K562 (cell line): ENCODE data around the gene OR2C1. TPM values are rescaled to one million over a fixed set of nuclear protein-coding genes. Genes with fewer than 3 reads are reported as not detected.

Source experiments
- ATAC-seq: fragments of 200-7000 bp; cut with Tn5 transposase; 3 replicates; pipeline ENCODE4 v1.9.1; 2020; ENCODE audit warnings: moderate library complexity
- BruUV-seq: library from RNA; stranded (reverse); fragments of 400-500 nt; replicated peaks from 2 replicates; lab custom pipeline; 2021; lab: Mats Ljungman, UMichigan
- CTCF ChIA-PET: fragments of 300-600 bp; formaldehyde crosslinking; extraction: SDS; loops from one replicate; lab custom pipeline; 2021; ENCODE audit warnings: low intra/inter-chr PET ratio; lab: Yijun Ruan, JAX
- POLR2A ChIA-PET: fragments of 300-600, 350-650 bp; sonication (Branson Sonifier 250); formaldehyde crosslinking; extraction: SDS; loops from one replicate; lab custom pipeline; 2021; ENCODE audit warnings: antibody characterized with exemption, inconsistent platforms; lab: Yijun Ruan, JAX
- DNase-seq, 4 experiments: peaks; one replicate each; pipeline versions ENCODE4 v3.0.0 to v3.0.0-alpha.2; 2011 to 2018; ENCODE audit warnings: low spot score in 3 of 4, mixed read lengths in 3 of 4; ENCODE audit errors: extremely low read depth in 1 of 4
- FAIRE-seq: peaks from 2 replicates; lab custom pipeline; 2011; peaks lifted over from hg19 to GRCh38; lab: Jason Lieb, UNC
- H2AFZ ChIP-seq: 2 replicates; pipeline ENCODE4 v1.6.0; 2011; ENCODE audit warnings: low read depth, low read length, control low read depth, inconsistent platforms
- H3K27ac ChIP-seq: fragments of 200-600 bp; 3 replicates; pipeline ENCODE4 v1.8.0; 2011; ENCODE audit warnings: low read depth, mild to moderate bottlenecking, control low read depth, inconsistent platforms, low read length, moderate library complexity, mixed read lengths; ENCODE audit errors: extremely low read depth
- H3K27me3 ChIP-seq, 2 experiments: fragments of 300-600 bp in 1 of 2; 2 replicates in 1 of 2; 3 replicates in 1 of 2; pipeline versions ENCODE4 v1.6.0 to v1.8.0; 2011; ENCODE audit warnings: inconsistent platforms in 2 of 2, low read length in 2 of 2, mild to moderate bottlenecking in 1 of 2, mixed read lengths in 1 of 2, moderate library complexity in 1 of 2; ENCODE audit not compliant: control insufficient read depth in 2 of 2, insufficient read depth in 2 of 2
- H3K36me3 ChIP-seq: fragments of 300-600 bp; 3 replicates; pipeline ENCODE4 v1.8.0; 2011; ENCODE audit warnings: mild to moderate bottlenecking, low read length, inconsistent platforms; ENCODE audit not compliant: control insufficient read depth, insufficient read depth
- H3K4me1 ChIP-seq, 2 experiments: fragments of 200-600 bp in 1 of 2; replicated peaks in 1 of 2; 2 replicates in 1 of 2; 3 replicates in 1 of 2; pipeline versions ENCODE4 v1.5.1 to v1.8.0; 2011; ENCODE audit warnings: inconsistent platforms in 2 of 2, low read length in 2 of 2, mild to moderate bottlenecking in 1 of 2, mixed read lengths in 1 of 2, moderate library complexity in 1 of 2; ENCODE audit not compliant: control insufficient read depth in 2 of 2, insufficient read depth in 2 of 2
- H3K4me2 ChIP-seq: 2 replicates; pipeline ENCODE4 v1.6.1; 2011; ENCODE audit warnings: low read length, control low read depth, inconsistent platforms, mixed read lengths; ENCODE audit not compliant: insufficient read depth
- H3K4me3 ChIP-seq: fragments of 200-600 bp; sonication (generic), shearing (Covaris generic); 2 replicates; pipeline ENCODE4 v1.5.1; 2016; ENCODE audit warnings: control low read depth, inconsistent platforms
- H3K79me2 ChIP-seq: fragments of 200-600 bp; 3 replicates; pipeline ENCODE4 v1.8.0; 2011; ENCODE audit warnings: low read length, inconsistent platforms; ENCODE audit not compliant: control insufficient read depth, insufficient read depth
- H3K9ac ChIP-seq, 2 experiments: 2 replicates each; pipeline versions ENCODE4 v1.6.0 to v1.6.1; 2011; ENCODE audit warnings: low read depth in 2 of 2, low read length in 2 of 2, control low read depth in 1 of 2, inconsistent platforms in 1 of 2, mild to moderate bottlenecking in 1 of 2, mixed read lengths in 1 of 2; ENCODE audit not compliant: insufficient read depth in 1 of 2
- H3K9me1 ChIP-seq: one replicate; pipeline ENCODE4 v1.6.0; 2011; ENCODE audit warnings: inconsistent platforms, mild to moderate bottlenecking, low read length, moderate library complexity; ENCODE audit not compliant: control insufficient read depth, insufficient read depth
- H3K9me3 ChIP-seq: replicated peaks from 2 replicates; pipeline ENCODE4 v1.5.1; 2011; ENCODE audit warnings: low read depth, low read length, inconsistent platforms; ENCODE audit not compliant: control insufficient read depth, insufficient read depth
- H4K20me1 ChIP-seq: replicated peaks from 2 replicates; pipeline ENCODE4 v1.6.1; 2011; ENCODE audit warnings: low read length, inconsistent platforms, mixed read lengths; ENCODE audit not compliant: control insufficient read depth, insufficient read depth
- CHD4 ChIP-seq: fragments of 200-600 bp; sonication (generic); IDR thresholded peaks from 3 replicates; pipeline ENCODE4 v1.6.1; 2012; ENCODE audit warnings: low read depth, mild to moderate bottlenecking, mixed read lengths, low read length, inconsistent platforms; ENCODE audit not compliant: insufficient read depth, insufficient replicate concordance, poor library complexity, severe bottlenecking
- CSDE1 ChIP-seq, 2 experiments: fragments of 450-650 bp; IDR thresholded peaks; 2 replicates each; pipeline ENCODE4 v1.6.1; 2016; ENCODE audit warnings: mild to moderate bottlenecking in 1 of 2
- EP400 ChIP-seq: fragments of 450-650 bp; IDR thresholded peaks from 2 replicates; pipeline ENCODE4 v1.6.1; 2017; ENCODE audit warnings: antibody characterized with exemption, mild to moderate bottlenecking, moderate library complexity
- MAFF ChIP-seq: IDR thresholded peaks from 2 replicates; pipeline ENCODE4 v1.6.1; 2012; ENCODE audit warnings: low read length, improper control_type of control experiment
- MYBL2 ChIP-seq, 2 experiments: fragments of 450-650 bp in 1 of 2; sonication (generic) in 1 of 2; formaldehyde crosslinking in 1 of 2; IDR thresholded peaks; 2 replicates each; pipeline versions ENCODE4 v1.6.1 to v1.8.1; 2017 to 2022; ENCODE audit warnings: borderline replicate concordance in 1 of 2, inconsistent platforms in 1 of 2, low read depth in 1 of 2, mild to moderate bottlenecking in 1 of 2, missing genetic modification reagents in 1 of 2, moderate library complexity in 1 of 2
- SAP30 ChIP-seq: fragments of 200-600 bp; sonication (generic); IDR thresholded peaks from 2 replicates; pipeline ENCODE4 v1.6.1; 2012; ENCODE audit warnings: borderline replicate concordance, low read depth, mild to moderate bottlenecking, moderate library complexity, low read length, control low read depth, inconsistent platforms; ENCODE audit not compliant: insufficient read depth, poor library complexity, severe bottlenecking
- SRSF9 ChIP-seq: fragments of 200-400 bp; formaldehyde crosslinking; IDR thresholded peaks from 2 replicates; pipeline ENCODE4 v1.6.1; 2017; ENCODE audit warnings: low read depth, low read length, borderline replicate concordance
- TSC22D4 ChIP-seq: fragments of 450-650 bp; IDR thresholded peaks from 2 replicates; pipeline ENCODE4 v1.6.1; 2016; ENCODE audit warnings: missing genetic modification characterization, missing biosample characterization, control low read depth
- ZNF444 ChIP-seq: fragments of 250-450 bp; sonication (Bioruptor Pico); IDR thresholded peaks from 2 replicates; pipeline ENCODE4 v1.4.0; 2020; ENCODE audit warnings: mild to moderate bottlenecking, moderate library complexity
- ZNF717 ChIP-seq: fragments of 250-450 bp; sonication (Bioruptor Pico); IDR thresholded peaks from 2 replicates; pipeline ENCODE4 v1.5.0; 2021
- WGBS: fragments of 100-300 bp; shearing (Covaris generic); methylation state at CpG from one replicate; pipeline ENCODE4 v1.1.6; 2016; ENCODE audit warnings: low coverage, mixed read lengths; ENCODE audit not compliant: insufficient coverage; ENCODE audit errors: missing lambda C conversion rate; 5-methylcytosine and 5-hydroxymethylcytosine counted together
- in situ Hi-C: fragments of 300-500 bp; cut with MboI; formaldehyde crosslinking; loops from 4 replicates; pipeline ENCODE4 v1.15.0; 2018; ENCODE audit warnings: inconsistent platforms, mixed read lengths
- intact Hi-C: fragments of 100-400 bp; cut with micrococcal nuclease; formaldehyde crosslinking; loops from 2 replicates; pipeline ENCODE4 v1.14.2; 2022
- polyA plus RNA-seq, 8 experiments: library from polyadenylated mRNA; depleted of rRNA in 4 of 8; stranded (reverse) in 5 of 8; unstranded in 3 of 8; fragments of >200 nt; fragmentation: Nextera tagmentation in 2 of 8; fragmentation: Illumina TruSeq in 1 of 8; extraction: Ambion mirVana in 2 of 8; extraction: Trizol in 1 of 8; gene quantifications; 2 replicates each; pipeline versions ENCODE4 v1.2.1 to v1.2.3, GENCODE V29; 2011 to 2014; ENCODE audit warnings: inconsistent platforms in 1 of 8, missing spikeins in 1 of 8
- total RNA-seq, 7 experiments: library from RNA; depleted of rRNA in 6 of 7; stranded (reverse); fragments of >200 nt in 6 of 7; fragmentation: Illumina TruSeq in 2 of 7; extraction: Trizol in 2 of 7; gene quantifications; 2 replicates each; pipeline versions ENCODE4 v1.2.1 to v1.2.3, GENCODE V29; 2011 to 2021; ENCODE audit warnings: low replicate concordance in 1 of 7
- TF ChIP-seq, protein P1 (sequence below): fragments of 450-650 bp; formaldehyde crosslinking; IDR thresholded peaks from 2 replicates; pipeline ENCODE4 v1.4.0; 2020; ENCODE audit warnings: mild to moderate bottlenecking, mixed read lengths
- TF ChIP-seq, protein P2 (sequence below): sonication (generic); IDR thresholded peaks from 2 replicates; pipeline ENCODE4 v1.6.1; 2016
- TF ChIP-seq, protein P3 (sequence below): fragments of 250-450 bp; sonication (Bioruptor Pico); IDR thresholded peaks from 2 replicates; pipeline ENCODE4 v1.5.0; 2021; ENCODE audit warnings: mild to moderate bottlenecking, borderline replicate concordance

OR2C1 gene
- total and polyA plus RNA-seq, 9 of the 15 experiments (the other 6 are each of a cell fraction or from before 2014, with no cell fraction given): not detected

DNA sequence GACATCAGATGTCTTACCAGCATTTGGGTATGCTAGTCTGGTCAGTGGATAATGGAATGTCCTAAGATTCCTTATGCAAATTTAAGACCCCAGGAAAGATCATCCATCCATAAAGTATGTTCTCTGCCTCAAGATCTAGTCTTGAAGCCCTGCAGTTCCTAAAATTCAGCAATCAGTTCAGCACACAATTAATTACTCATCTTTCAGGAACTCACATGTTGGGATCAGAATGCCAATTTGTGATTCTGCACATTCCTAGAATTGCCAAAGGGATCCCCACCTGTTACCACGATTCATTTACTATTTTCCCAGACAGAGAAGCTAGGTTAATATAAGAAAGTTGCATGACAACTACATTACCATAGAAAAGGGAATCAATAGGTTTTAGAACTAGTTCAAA lies 3.2 kb downstream of the OR2C1 start:
- H3K4me2 ChIP-seq: no peak overlapping the region
- H3K9me1 ChIP-seq: no peaks in the 10 kb centered on the region
- ChIA-PET POLR2A (interaction anchor here (0.7 kb wide), 1 partner anchor 108 kb away, joined by 3 read pairs; no protein-coding TSS in a partner anchor), CTCF (no interaction called here)
- no peak for DNase-seq
- in situ Hi-C loops: no loop called here
- no peaks in the 10 kb centered on the region for H3K79me2 ChIP-seq
- no peak overlapping the region for H3K4me3 ChIP-seq
- no peak overlapping the region for H3K9ac ChIP-seq
- H3K36me3 ChIP-seq: no peaks in the 10 kb centered on the region
- no peaks in the 10 kb centered on the region for H4K20me1 ChIP-seq
- H3K27ac ChIP-seq: no peak overlapping the region
- ATAC-seq: no peak
- H2AFZ ChIP-seq: no peak overlapping the region
- intact Hi-C loops: no loop called here
- H3K9me3 ChIP-seq: no peaks in the 10 kb centered on the region; the same call in 1 of the 2 replicates
- H3K4me1 ChIP-seq: 0 out of 5 replicates have a peak, but pooled peaks cover 0 to 4% of the 10 kb centered on the region in 2 experiments
- FAIRE-seq: no peak
- peaks cover 8 to 29% of the 10 kb centered on the region in 2 experiments for H3K27me3 ChIP-seq
- 0% methylated on average over 1 of the region's 1 CpG for WGBS
- BruUV-seq: no TSS peak
- TF ChIP-seq ZNF444 (no peak), CHD4 (no peak), SAP30 (no peak), TSC22D4 (tag) (no peak), EP400 (no peak), SRSF9 (no peak), MAFF (no peak), ZNF717 (CRISPR knock-in tag) (no peak), CSDE1 (IDR thresholded peaks at IDR 0.05) (no peak), MYBL2 (IDR thresholded peaks at IDR 0.05; ENCODE audit: low read depth) (no peak), MYBL2 (CRISPR knock-in tag; IDR thresholded peaks at IDR 0.05; ENCODE audit: borderline replicate concordance) (no peak)
- TF ChIP-seq, protein P1, sequence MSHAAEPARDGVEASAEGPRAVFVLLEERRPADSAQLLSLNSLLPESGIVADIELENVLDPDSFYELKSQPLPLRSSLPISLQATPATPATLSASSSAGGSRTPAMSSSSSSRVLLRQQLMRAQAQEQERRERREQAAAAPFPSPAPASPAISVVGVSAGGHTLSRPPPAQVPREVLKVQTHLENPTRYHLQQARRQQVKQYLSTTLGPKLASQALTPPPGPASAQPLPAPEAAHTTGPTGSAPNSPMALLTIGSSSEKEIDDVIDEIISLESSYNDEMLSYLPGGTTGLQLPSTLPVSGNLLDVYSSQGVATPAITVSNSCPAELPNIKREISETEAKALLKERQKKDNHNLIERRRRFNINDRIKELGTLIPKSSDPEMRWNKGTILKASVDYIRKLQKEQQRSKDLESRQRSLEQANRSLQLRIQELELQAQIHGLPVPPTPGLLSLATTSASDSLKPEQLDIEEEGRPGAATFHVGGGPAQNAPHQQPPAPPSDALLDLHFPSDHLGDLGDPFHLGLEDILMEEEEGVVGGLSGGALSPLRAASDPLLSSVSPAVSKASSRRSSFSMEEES (CRISPR knock-in tag): no peak
- TF ChIP-seq, protein P2, sequence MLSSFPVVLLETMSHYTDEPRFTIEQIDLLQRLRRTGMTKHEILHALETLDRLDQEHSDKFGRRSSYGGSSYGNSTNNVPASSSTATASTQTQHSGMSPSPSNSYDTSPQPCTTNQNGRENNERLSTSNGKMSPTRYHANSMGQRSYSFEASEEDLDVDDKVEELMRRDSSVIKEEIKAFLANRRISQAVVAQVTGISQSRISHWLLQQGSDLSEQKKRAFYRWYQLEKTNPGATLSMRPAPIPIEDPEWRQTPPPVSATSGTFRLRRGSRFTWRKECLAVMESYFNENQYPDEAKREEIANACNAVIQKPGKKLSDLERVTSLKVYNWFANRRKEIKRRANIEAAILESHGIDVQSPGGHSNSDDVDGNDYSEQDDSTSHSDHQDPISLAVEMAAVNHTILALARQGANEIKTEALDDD: no peak
- TF ChIP-seq, protein P3, sequence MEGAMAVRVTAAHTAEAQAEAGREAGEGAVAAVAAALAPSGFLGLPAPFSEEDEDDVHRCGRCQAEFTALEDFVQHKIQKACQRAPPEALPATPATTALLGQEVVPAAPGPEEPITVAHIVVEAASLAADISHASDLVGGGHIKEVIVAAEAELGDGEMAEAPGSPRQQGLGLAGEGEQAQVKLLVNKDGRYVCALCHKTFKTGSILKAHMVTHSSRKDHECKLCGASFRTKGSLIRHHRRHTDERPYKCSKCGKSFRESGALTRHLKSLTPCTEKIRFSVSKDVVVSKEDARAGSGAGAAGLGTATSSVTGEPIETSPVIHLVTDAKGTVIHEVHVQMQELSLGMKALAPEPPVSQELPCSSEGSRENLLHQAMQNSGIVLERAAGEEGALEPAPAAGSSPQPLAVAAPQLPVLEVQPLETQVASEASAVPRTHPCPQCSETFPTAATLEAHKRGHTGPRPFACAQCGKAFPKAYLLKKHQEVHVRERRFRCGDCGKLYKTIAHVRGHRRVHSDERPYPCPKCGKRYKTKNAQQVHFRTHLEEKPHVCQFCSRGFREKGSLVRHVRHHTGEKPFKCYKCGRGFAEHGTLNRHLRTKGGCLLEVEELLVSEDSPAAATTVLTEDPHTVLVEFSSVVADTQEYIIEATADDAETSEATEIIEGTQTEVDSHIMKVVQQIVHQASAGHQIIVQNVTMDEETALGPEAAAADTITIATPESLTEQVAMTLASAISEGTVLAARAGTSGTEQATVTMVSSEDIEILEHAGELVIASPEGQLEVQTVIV (CRISPR knock-in tag): no peak
